Measurements from ENCODE around the gene PAK4.

Gene PAK4

GRCh38 chr19:39150235-39150634 is 24.6 kb downstream of the PAK4 start:
- no peak for DNase-seq

- DNase-seq: no peak
These were observed 25.4 kb downstream of the PAK4 start for GRCh38 chr19:39150807-39151600.

- no peak for DNase-seq
These were observed 26.5 kb downstream of the PAK4 start for GRCh38 chr19:39152066-39152465.

- no peak for DNase-seq
These were observed 28.6 kb downstream of the PAK4 start for GRCh38 chr19:39154100-39154628.

- DNase-seq: no peak
These were observed 29.1 kb downstream of the PAK4 start for GRCh38 chr19:39154629-39155100.

- DNase-seq: no peak
These were observed 29.6 kb downstream of the PAK4 start for GRCh38 chr19:39155114-39155700.

GRCh38 chr19:39155741-39156140 is 30.2 kb downstream of the PAK4 start:
- DNase-seq: no peak

GRCh38 chr19:39156326-39157230 is 31.0 kb downstream of the PAK4 start:
- DNase-seq: no peak

GRCh38 chr19:39157275-39157996 is 31.9 kb downstream of the PAK4 start:
- DNase-seq: no peak

- no peak for DNase-seq
These were observed 32.4 kb downstream of the PAK4 start for GRCh38 chr19:39157997-39158389.

- no peak for DNase-seq
These were observed 33.2 kb downstream of the PAK4 start for GRCh38 chr19:39158646-39159260.

GRCh38 chr19:39160523-39160861 is 34.9 kb downstream of the PAK4 start:
- no peak for DNase-seq

- no peak for DNase-seq
These were observed 35.5 kb downstream of the PAK4 start for GRCh38 chr19:39160889-39161672.

GRCh38 chr19:39162441-39163043 is 37.0 kb downstream of the PAK4 start:
- DNase-seq: no peak

GRCh38 chr19:39163621-39164020 is 38.0 kb downstream of the PAK4 start:
- DNase-seq: no peak

GRCh38 chr19:39164289-39164688 is 38.7 kb downstream of the PAK4 start:
- DNase-seq: no peak

- DNase-seq: no peak
These were observed 40.3 kb downstream of the PAK4 start for GRCh38 chr19:39165857-39166256.

GRCh38 chr19:39166571-39167391 is 41.2 kb downstream of the PAK4 start:
- no peak for DNase-seq

- DNase-seq: no peak
These were observed 42.1 kb downstream of the PAK4 start for GRCh38 chr19:39167461-39168257.
